AG09309 (cell line): ENCODE results near the gene GPS1.

Experiments
- DNase-seq: peaks from one replicate; pipeline ENCODE4 v3.0.0-alpha.2; 2010; ENCODE audit warnings: low read depth
- H3K4me3 ChIP-seq: 2 replicates; pipeline ENCODE4 v1.5.1; 2011; ENCODE audit warnings: mild to moderate bottlenecking, low read depth, low read length, moderate library complexity; ENCODE audit not compliant: control insufficient read depth
- CTCF ChIP-seq: IDR thresholded peaks from 2 replicates; pipeline ENCODE4 v1.5.1; 2011; ENCODE audit warnings: mild to moderate bottlenecking, low read depth, low read length, inconsistent platforms; ENCODE audit not compliant: insufficient read depth, control insufficient read depth; ENCODE audit errors: missing control alignments

The GPS1 gene

GRCh38 chr17:82039695-82040299, 11.9 kb upstream of the GPS1 start:
- H3K4me3 ChIP-seq = no peak overlapping the region
- no peak for TF ChIP-seq CTCF
- no peak for DNase-seq

GRCh38 chr17:82041144-82041814, 10.4 kb upstream of the GPS1 start:
- TF ChIP-seq CTCF = no peak
- H3K4me3 ChIP-seq = no peak overlapping the region
- no peak for DNase-seq

GRCh38 chr17:82042649-82043048, 9.0 kb upstream of the GPS1 start:
- DNase-seq = no peak
- H3K4me3 ChIP-seq = no peak overlapping the region
- TF ChIP-seq CTCF = no peak

- no peak for TF ChIP-seq CTCF
- no peak for DNase-seq
- H3K4me3 ChIP-seq = no peak overlapping the region
Measured at GRCh38 chr17:82043507-82043906, 8.2 kb upstream of the GPS1 start.

GRCh38 chr17:82045936-82046484, 5.7 kb upstream of the GPS1 start:
- no peak for DNase-seq
- no peak for TF ChIP-seq CTCF
- no peak overlapping the region for H3K4me3 ChIP-seq

- no peak for TF ChIP-seq CTCF
- no peak for DNase-seq
- H3K4me3 ChIP-seq = no peak overlapping the region
Measured at GRCh38 chr17:82046903-82047302, 4.8 kb upstream of the GPS1 start.
